Brain microvascular endothelial cell (primary cell): ENCODE data around the gene OGDH.

Experiments used
- DNase-seq: peaks from one replicate; pipeline ENCODE4 v3.0.0-alpha.2; 2020
- H3K27ac ChIP-seq: fragments of 250-450 bp; sonication (Bioruptor Pico); 2 replicates; pipeline ENCODE4 v1.5.1; 2020; ENCODE audit warnings: mild to moderate bottlenecking, moderate library complexity
- H3K27me3 ChIP-seq: fragments of 250-450 bp; sonication (Bioruptor Pico); replicated peaks from 2 replicates; pipeline ENCODE4 v1.5.1; 2020; ENCODE audit warnings: mild to moderate bottlenecking
- H3K36me3 ChIP-seq: fragments of 250-450 bp; sonication (Bioruptor Pico); replicated peaks from 2 replicates; pipeline ENCODE4 v1.5.1; 2020; ENCODE audit warnings: mild to moderate bottlenecking
- H3K4me3 ChIP-seq: 2 replicates; pipeline ENCODE4 v1.5.1; 2011; ENCODE audit warnings: low read depth, mild to moderate bottlenecking, control low read depth, low read length, moderate library complexity
- CTCF ChIP-seq: IDR thresholded peaks from 2 replicates; pipeline ENCODE4 v1.5.1; 2011; ENCODE audit warnings: low read depth, mild to moderate bottlenecking, moderate library complexity, low read length, control low read depth, inconsistent platforms; ENCODE audit errors: missing control alignments
- in situ Hi-C: cut with HindIII; loops from 2 replicates; pipeline ENCODE4 v1.10.0; 2017; ENCODE audit warnings: low sequenced_read_pairs, low pct_ligation_motif_present

The OGDH gene

DNA sequence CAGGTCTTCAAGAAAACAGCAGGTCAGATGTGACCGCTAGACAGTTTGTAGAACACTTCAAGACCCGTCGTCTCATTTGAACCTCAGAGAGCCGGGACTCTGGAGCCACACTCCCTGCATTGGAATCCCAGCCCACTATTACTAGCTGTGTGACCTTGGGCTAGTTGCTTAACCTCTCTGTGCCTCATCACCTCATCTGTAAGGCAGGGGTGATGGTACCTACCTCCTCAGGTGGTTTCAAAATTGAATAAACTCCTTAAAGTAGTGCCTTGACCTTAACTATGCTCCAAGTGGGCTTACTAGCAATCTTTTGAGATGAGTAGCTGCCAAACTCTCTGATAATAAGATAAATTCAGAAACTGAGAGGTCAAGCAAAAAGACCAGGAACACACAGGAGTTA is 43.8 kb downstream of the OGDH start:
- Histone ChIP-seq H3K36me3 (peaks cover 18% of the 10 kb centered on the region), H3K4me3 (no peak overlapping the region), H3K27ac (no peak overlapping the region), H3K27me3 (no peaks in the 10 kb centered on the region)
- in situ Hi-C loops: no loop called here
- TF ChIP-seq CTCF: no peak
- DNase-seq: no peak

DNA sequence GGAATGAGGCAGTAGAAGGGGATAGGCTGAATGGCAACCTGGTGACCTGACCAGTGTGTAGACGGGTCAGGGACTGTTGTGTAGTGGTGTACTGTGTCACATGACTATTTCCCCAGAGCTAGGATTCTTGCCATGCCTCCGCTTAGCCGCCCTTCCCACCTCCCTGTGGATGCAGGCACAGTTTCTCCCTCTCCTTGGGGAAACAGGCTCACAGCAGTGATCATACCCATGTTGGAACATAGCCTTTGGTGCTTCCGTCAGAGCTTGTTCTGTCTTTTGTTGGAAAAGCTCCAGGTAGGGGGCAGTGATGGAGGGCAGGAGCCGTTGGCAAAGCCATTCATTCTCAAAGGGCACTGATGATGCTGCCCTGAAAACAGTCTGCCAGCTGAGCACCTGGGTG is 44.3 kb downstream of the OGDH start:
- H3K27ac ChIP-seq: no peak overlapping the region
- H3K4me3 ChIP-seq: no peak overlapping the region
- in situ Hi-C loops: no loop called here
- DNase-seq: no peak
- H3K27me3 ChIP-seq: no peaks in the 10 kb centered on the region
- H3K36me3 ChIP-seq: peaks cover 18% of the 10 kb centered on the region
- TF ChIP-seq CTCF: no peak

- no peak overlapping the region for H3K27ac ChIP-seq
- H3K27me3 ChIP-seq: no peaks in the 10 kb centered on the region
- in situ Hi-C loops: no loop called here
- peaks cover 22% of the 10 kb centered on the region for H3K36me3 ChIP-seq
- H3K4me3 ChIP-seq: no peak overlapping the region
- no peak for DNase-seq
- no peak for TF ChIP-seq CTCF
Measured at GRCh38 chr7:44652535-44652934, 46.1 kb downstream of the OGDH start.

DNA sequence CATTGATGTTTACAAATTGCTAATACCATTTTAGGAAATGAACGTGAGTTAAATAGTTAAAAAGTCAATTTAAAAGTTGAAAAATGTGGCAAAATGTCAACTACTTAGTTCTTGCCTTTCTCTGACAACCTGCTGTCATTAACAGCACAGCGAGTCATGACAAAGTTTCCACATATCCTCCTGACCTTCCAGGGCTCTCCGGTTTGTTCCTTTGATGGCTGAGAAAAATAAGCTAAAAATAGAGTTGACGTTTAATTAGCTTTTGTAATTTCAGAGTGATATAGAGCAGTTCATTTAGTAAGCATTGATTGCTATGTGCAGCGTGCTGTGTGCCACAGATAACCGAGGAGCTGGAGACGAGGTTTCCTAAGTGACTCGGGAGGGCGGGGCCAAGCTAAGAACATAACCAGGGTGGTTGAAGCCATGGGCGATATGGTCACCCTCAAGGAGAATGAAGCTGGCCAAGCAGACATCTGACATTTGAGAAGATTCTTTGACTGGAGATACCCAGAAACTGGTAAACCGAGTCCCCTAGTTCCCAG is 47.9 kb downstream of the OGDH start:
- peaks cover 17% of the 10 kb centered on the region for H3K36me3 ChIP-seq
- in situ Hi-C loops: no loop called here

GRCh38 chr7:44655341-44655740 is 48.9 kb downstream of the OGDH start:
- Histone ChIP-seq H3K36me3 (peaks cover 17% of the 10 kb centered on the region), H3K27me3 (no peaks in the 10 kb centered on the region), H3K4me3 (no peak overlapping the region), H3K27ac (no peak overlapping the region)
- TF ChIP-seq CTCF: no peak
- DNase-seq: no peak
- in situ Hi-C loops: no loop called here

More for the DNA sequence above, 47.9 kb downstream of the OGDH start:
- no peak for TF ChIP-seq CTCF
- Histone ChIP-seq H3K27ac (no peak overlapping the region), H3K27me3 (no peaks in the 10 kb centered on the region), H3K4me3 (no peak overlapping the region)
- no peak for DNase-seq

DNA sequence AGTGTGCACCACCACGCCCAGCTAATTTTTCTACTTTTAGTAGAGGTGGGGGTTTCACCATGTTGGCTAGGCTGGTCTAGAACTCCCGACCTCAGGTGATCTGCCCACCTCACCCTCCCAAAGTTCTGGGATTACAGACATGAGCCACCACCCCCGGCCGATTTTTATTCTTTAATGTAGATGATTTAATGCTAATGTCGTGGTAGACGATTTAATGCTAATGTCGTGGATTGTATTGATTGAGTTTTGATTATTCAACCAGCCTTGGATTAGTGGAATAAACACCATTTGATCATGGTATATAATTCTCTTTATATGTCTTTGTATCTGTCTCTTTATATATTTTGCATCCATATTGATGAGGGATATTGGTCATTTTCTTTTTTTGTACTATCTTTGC is 52.6 kb downstream of the OGDH start:
- Histone ChIP-seq H3K27ac (no peak overlapping the region), H3K36me3 (peaks cover 17% of the 10 kb centered on the region), H3K27me3 (no peaks in the 10 kb centered on the region), H3K4me3 (no peak overlapping the region)
- no peak for TF ChIP-seq CTCF
- no peak for DNase-seq
- in situ Hi-C loops: no loop called here
